Endothelial cell of umbilical vein (primary cell): Measurements from ENCODE around the gene HRH2. TPM values are rescaled to one million over a fixed set of nuclear protein-coding genes. Genes with fewer than 3 reads are reported as not detected.

ENCODE experiments used
- BruUV-seq: library from RNA; stranded (reverse); fragments of 400-500 nt; replicated peaks from 2 replicates; lab custom pipeline; 2021; lab: Mats Ljungman, UMichigan
- CTCF ChIA-PET: fragments of 300-600, 350-600 bp; sonication (Branson Sonifier 250); formaldehyde crosslinking; loops from one replicate; lab custom pipeline; 2021; ENCODE audit warnings: antibody characterized with exemption, inconsistent platforms; lab: Charles Lee
- POLR2A ChIA-PET: fragments of 300-600, 350-600 bp; sonication (Branson Sonifier 250); formaldehyde crosslinking; loops from one replicate; lab custom pipeline; 2021; ENCODE audit warnings: antibody characterized with exemption, inconsistent platforms; lab: Charles Lee
- DNase-seq: peaks from one replicate; pipeline ENCODE4 v3.0.0-alpha.2; 2011; ENCODE audit warnings: low read depth, low spot score
- FAIRE-seq: peaks from 2 replicates; lab custom pipeline; 2011; peaks lifted over from hg19 to GRCh38; lab: Jason Lieb, UNC
- H2AFZ ChIP-seq: 2 replicates; pipeline ENCODE4 v1.6.0; 2012; ENCODE audit warnings: low read depth, low read length, control low read depth, inconsistent platforms
- H3K27ac ChIP-seq: 2 replicates; pipeline ENCODE4 v1.5.1; 2011; ENCODE audit warnings: low read depth, mild to moderate bottlenecking, control low read depth, low read length, moderate library complexity; ENCODE audit not compliant: insufficient read depth
- H3K27me3 ChIP-seq, 2 experiments: 2 replicates each; pipeline versions ENCODE4 v1.6.0 to v1.6.1; 2011; ENCODE audit warnings: low read length in 2 of 2, mixed read lengths in 1 of 2; ENCODE audit not compliant: control insufficient read depth in 2 of 2, insufficient read depth in 2 of 2
- H3K36me3 ChIP-seq, 2 experiments: 2 replicates in 1 of 2; 3 replicates in 1 of 2; pipeline ENCODE4 v1.5.1; 2011; ENCODE audit warnings: low read length in 2 of 2, mild to moderate bottlenecking in 1 of 2, moderate library complexity in 1 of 2; ENCODE audit not compliant: control insufficient read depth in 2 of 2, insufficient read depth in 2 of 2; ENCODE audit errors: extremely low read depth in 1 of 2
- H3K4me1 ChIP-seq: 3 replicates; pipeline ENCODE4 v1.5.1; 2011; ENCODE audit warnings: mild to moderate bottlenecking, low read length; ENCODE audit not compliant: control insufficient read depth, insufficient read depth; ENCODE audit errors: extremely low read depth
- H3K4me2 ChIP-seq: 2 replicates; pipeline ENCODE4 v1.6.1; 2011; ENCODE audit warnings: low read length, control low read depth, mixed read lengths; ENCODE audit not compliant: insufficient read depth
- H3K4me3 ChIP-seq, 3 experiments: fragments of 200-600 bp in 1 of 3; sonication (generic), shearing (Covaris generic) in 1 of 3; replicated peaks in 1 of 3; 2 replicates each; pipeline ENCODE4 v1.5.1; 2011 to 2016; ENCODE audit warnings: control low read depth in 3 of 3, low read length in 3 of 3, mild to moderate bottlenecking in 2 of 3, inconsistent platforms in 1 of 3, low read depth in 1 of 3, moderate library complexity in 1 of 3; ENCODE audit not compliant: insufficient read depth in 1 of 3
- H3K79me2 ChIP-seq: 2 replicates; pipeline ENCODE4 v1.6.0; 2012; ENCODE audit warnings: low read length, inconsistent platforms; ENCODE audit not compliant: control insufficient read depth, insufficient read depth
- H3K9ac ChIP-seq: replicated peaks from 2 replicates; pipeline ENCODE3; 2011; ENCODE audit warnings: low read length, control low read depth; ENCODE audit not compliant: insufficient read depth; ENCODE audit errors: extremely low read depth
- H3K9me1 ChIP-seq: replicated peaks from 3 replicates; pipeline ENCODE4 v1.6.0; 2011; ENCODE audit warnings: mild to moderate bottlenecking, low read length; ENCODE audit not compliant: control insufficient read depth, insufficient read depth; ENCODE audit errors: extremely low read depth
- H3K9me3 ChIP-seq: replicated peaks from 2 replicates; pipeline ENCODE4 v1.5.1; 2012; ENCODE audit warnings: low read length, inconsistent platforms; ENCODE audit not compliant: control insufficient read depth, insufficient read depth
- H4K20me1 ChIP-seq: replicated peaks from 2 replicates; pipeline ENCODE3; 2011; ENCODE audit warnings: mild to moderate bottlenecking, low read length; ENCODE audit not compliant: control insufficient read depth, insufficient read depth; ENCODE audit errors: extremely low read depth
- EZH2 ChIP-seq: IDR thresholded peaks from 2 replicates; pipeline ENCODE4 v1.6.1; 2012; ENCODE audit warnings: borderline replicate concordance, low read depth, mild to moderate bottlenecking, moderate library complexity, low read length, inconsistent platforms; ENCODE audit not compliant: severe bottlenecking
- FOS ChIP-seq: IDR thresholded peaks from 2 replicates; pipeline ENCODE4 v1.6.1; 2011; ENCODE audit warnings: mild to moderate bottlenecking, low read length, moderate library complexity, borderline replicate concordance; ENCODE audit not compliant: insufficient read depth
- GATA2 ChIP-seq: IDR thresholded peaks from 2 replicates; pipeline ENCODE4 v1.7.0; 2011; ENCODE audit warnings: low read depth, mild to moderate bottlenecking, moderate library complexity, mixed read lengths, low read length; ENCODE audit not compliant: insufficient read length, insufficient read depth
- JUN ChIP-seq: IDR thresholded peaks from 2 replicates; pipeline ENCODE4 v1.6.1; 2011; ENCODE audit warnings: borderline replicate concordance, low read depth; ENCODE audit not compliant: insufficient read length, insufficient read depth
- MAX ChIP-seq: IDR thresholded peaks from 2 replicates; pipeline ENCODE4 v1.6.1; 2011; ENCODE audit not compliant: insufficient read depth, insufficient read length
- MYC ChIP-seq: IDR thresholded peaks from one replicate; pipeline ENCODE4 v1.6.1; 2011; ENCODE audit warnings: mild to moderate bottlenecking, low read depth, low read length
- POLR2A ChIP-seq: IDR thresholded peaks from 2 replicates; pipeline ENCODE4 v1.6.1; 2012; ENCODE audit warnings: low read depth, mild to moderate bottlenecking, control low read depth, low read length
- POLR2AphosphoS5 ChIP-seq: IDR thresholded peaks from 2 replicates; pipeline ENCODE4 v1.6.1; 2012; ENCODE audit warnings: low read depth, mild to moderate bottlenecking, control low read depth, low read length, moderate library complexity; ENCODE audit not compliant: insufficient read depth
- dilution Hi-C: fragments of 300-500 bp; cut with MboI; formaldehyde crosslinking; loops from one replicate; pipeline ENCODE4 v1.15.0; 2019; ENCODE audit warnings: low sequenced_read_pairs; ENCODE audit not compliant: extremely low pct_ligation_motif_present
- intact Hi-C: fragments of 100-400 bp; cut with micrococcal nuclease; formaldehyde crosslinking; loops from one replicate; pipeline ENCODE4 v1.10.0; 2022
- polyA plus RNA-seq, 4 experiments: library from polyadenylated mRNA; depleted of rRNA in 3 of 4; stranded (reverse) in 3 of 4; unstranded in 1 of 4; fragments of >200 nt; gene quantifications; 2 replicates each; pipeline versions ENCODE4 v1.2.1 to v1.2.3, GENCODE V29; 2011 to 2012; ENCODE audit warnings: missing spikeins in 1 of 4
- total RNA-seq: library from RNA; stranded (reverse); gene quantifications from 2 replicates; pipeline ENCODE4 v1.2.3, GENCODE V29; 2021
- TF ChIP-seq, protein P1 (sequence below), 2 donors: IDR thresholded peaks; 1 replicate in 1 of 2; 2 replicates in 1 of 2; pipeline ENCODE4 v1.5.1; 2011; ENCODE audit warnings: low read length in 2 of 2, mild to moderate bottlenecking in 2 of 2, moderate library complexity in 2 of 2, control low read depth in 1 of 2, inconsistent platforms in 1 of 2, low read depth in 1 of 2; ENCODE audit not compliant: insufficient read depth in 1 of 2; ENCODE audit errors: extremely low read depth in 1 of 2

The HRH2 gene
- total and polyA plus RNA-seq, 2 donors (not counting 3 experiments of a cell fraction or from before 2014, with no cell fraction given): not detected

DNA sequence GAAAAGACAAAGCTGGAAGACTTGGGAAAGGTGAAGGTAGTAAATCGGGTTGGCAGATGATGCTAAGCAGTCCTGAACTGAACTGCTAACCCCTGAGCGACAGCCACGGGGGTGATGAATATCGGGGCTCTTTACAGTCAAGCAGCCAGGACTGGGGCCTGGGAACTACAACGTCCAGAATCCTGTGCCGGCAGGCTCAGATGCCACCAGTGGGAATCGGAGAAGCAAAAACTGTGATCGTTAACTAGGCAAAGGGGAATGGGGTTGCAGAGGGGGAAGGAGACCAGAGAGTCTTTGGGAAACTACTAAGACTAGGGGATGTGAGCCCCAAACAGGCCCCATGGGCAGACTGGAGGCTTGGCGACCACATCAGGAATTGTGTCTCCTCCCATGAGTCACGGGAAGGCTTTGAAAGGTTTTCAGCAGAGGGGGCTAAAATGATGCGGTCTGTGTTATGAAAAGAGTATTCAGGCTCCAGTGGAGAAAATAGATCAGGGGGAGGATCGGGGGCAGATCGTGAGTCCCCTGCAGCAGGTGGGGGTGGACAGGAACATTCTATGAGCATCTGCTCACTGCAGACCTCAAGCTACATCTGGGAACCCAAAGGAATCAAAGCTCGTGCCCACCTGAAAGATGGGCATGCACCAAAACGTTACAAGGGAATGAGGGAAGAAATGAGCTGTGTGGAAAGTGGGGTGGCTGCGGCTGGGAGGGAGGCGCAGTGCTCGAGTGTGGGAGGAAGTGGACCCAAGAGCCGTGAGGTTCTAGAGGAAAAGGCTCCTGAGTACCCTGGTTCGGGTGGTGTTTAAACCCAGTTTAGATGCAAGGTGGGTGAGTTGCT is 53.8 kb downstream of the HRH2 start:
- Histone ChIP-seq H3K27me3 (no peaks in the 10 kb centered on the region), H3K4me2 (no peak overlapping the region), H3K9me3 (no peaks in the 10 kb centered on the region), H3K79me2 (no peaks in the 10 kb centered on the region), H4K20me1 (no peaks in the 10 kb centered on the region), H3K36me3 (no peaks in the 10 kb centered on the region), H3K9me1 (no peaks in the 10 kb centered on the region), H3K4me1 (no peaks in the 10 kb centered on the region), H3K9ac (no peak overlapping the region), H2AFZ (no peak overlapping the region), H3K4me3 (no peak overlapping the region), H3K27ac (no peak overlapping the region)
- no peak for FAIRE-seq
- ChIA-PET POLR2A (no interaction called here), CTCF (no interaction called here)
- dilution Hi-C loops (no loop called here), intact Hi-C loops (no loop called here)
- BruUV-seq: no TSS peak
- no peak for DNase-seq
- TF ChIP-seq EZH2: no peak

GRCh38 chr5:175712313-175712680 is 54.4 kb downstream of the HRH2 start:
- Histone ChIP-seq H3K79me2 (no peaks in the 10 kb centered on the region), H4K20me1 (no peaks in the 10 kb centered on the region), H3K27ac (no peak overlapping the region), H3K27me3 (no peaks in the 10 kb centered on the region), H3K9me3 (no peaks in the 10 kb centered on the region), H3K9ac (no peak overlapping the region), H3K4me2 (no peak overlapping the region), H3K4me3 (no peak overlapping the region), H3K36me3 (no peaks in the 10 kb centered on the region), H3K9me1 (no peaks in the 10 kb centered on the region), H3K4me1 (no peaks in the 10 kb centered on the region), H2AFZ (no peak overlapping the region)
- dilution Hi-C loops: no loop called here
- intact Hi-C loops: no loop called here
- no TSS peak for BruUV-seq
- CTCF ChIA-PET: no interaction called here
- POLR2A ChIA-PET: no interaction called here
- TF ChIP-seq MAX (no peak), EZH2 (no peak), GATA2 (no peak), MYC (no peak), JUN (no peak), POLR2AphosphoS5 (no peak), FOS (no peak), POLR2A (no peak)
- TF ChIP-seq, protein P1, sequence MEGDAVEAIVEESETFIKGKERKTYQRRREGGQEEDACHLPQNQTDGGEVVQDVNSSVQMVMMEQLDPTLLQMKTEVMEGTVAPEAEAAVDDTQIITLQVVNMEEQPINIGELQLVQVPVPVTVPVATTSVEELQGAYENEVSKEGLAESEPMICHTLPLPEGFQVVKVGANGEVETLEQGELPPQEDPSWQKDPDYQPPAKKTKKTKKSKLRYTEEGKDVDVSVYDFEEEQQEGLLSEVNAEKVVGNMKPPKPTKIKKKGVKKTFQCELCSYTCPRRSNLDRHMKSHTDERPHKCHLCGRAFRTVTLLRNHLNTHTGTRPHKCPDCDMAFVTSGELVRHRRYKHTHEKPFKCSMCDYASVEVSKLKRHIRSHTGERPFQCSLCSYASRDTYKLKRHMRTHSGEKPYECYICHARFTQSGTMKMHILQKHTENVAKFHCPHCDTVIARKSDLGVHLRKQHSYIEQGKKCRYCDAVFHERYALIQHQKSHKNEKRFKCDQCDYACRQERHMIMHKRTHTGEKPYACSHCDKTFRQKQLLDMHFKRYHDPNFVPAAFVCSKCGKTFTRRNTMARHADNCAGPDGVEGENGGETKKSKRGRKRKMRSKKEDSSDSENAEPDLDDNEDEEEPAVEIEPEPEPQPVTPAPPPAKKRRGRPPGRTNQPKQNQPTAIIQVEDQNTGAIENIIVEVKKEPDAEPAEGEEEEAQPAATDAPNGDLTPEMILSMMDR (IDR thresholded peaks at IDR 0.05; ENCODE audit: extremely low read depth in 1 of 2, insufficient read depth in 1 of 2, low read depth in 1 of 2, low read length in 2 of 2): no peak
- DNase-seq (no peak), FAIRE-seq (no peak)
